ENCODE data around the gene HOXA4. TPM values are rescaled to one million over a fixed set of nuclear protein-coding genes. Genes with fewer than 3 reads are reported as not detected.

HOXA4 gene
- total RNA-seq, 2 experiments from 2014 or later: not detected

- TF ChIP-seq, protein P1, sequence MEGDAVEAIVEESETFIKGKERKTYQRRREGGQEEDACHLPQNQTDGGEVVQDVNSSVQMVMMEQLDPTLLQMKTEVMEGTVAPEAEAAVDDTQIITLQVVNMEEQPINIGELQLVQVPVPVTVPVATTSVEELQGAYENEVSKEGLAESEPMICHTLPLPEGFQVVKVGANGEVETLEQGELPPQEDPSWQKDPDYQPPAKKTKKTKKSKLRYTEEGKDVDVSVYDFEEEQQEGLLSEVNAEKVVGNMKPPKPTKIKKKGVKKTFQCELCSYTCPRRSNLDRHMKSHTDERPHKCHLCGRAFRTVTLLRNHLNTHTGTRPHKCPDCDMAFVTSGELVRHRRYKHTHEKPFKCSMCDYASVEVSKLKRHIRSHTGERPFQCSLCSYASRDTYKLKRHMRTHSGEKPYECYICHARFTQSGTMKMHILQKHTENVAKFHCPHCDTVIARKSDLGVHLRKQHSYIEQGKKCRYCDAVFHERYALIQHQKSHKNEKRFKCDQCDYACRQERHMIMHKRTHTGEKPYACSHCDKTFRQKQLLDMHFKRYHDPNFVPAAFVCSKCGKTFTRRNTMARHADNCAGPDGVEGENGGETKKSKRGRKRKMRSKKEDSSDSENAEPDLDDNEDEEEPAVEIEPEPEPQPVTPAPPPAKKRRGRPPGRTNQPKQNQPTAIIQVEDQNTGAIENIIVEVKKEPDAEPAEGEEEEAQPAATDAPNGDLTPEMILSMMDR (IDR thresholded peaks at IDR 0.05): no peak
- Histone ChIP-seq H3K4me3 (ENCODE audit: low read length) (no peak overlapping the region), H3K27me3 (ENCODE audit: control insufficient read depth in 1 of 2, insufficient read depth in 2 of 2, low read length in 2 of 2) (peaks cover 68 to 78% of the 10 kb centered on the region in 2 experiments), H3K27ac (ENCODE audit: low read depth in 1 of 2, low read length in 2 of 2) (no peak overlapping the region), H3K4me1 (ENCODE audit: insufficient read depth, low read length) (peaks cover 51% of the 10 kb centered on the region), H3K36me3 (ENCODE audit: insufficient read depth, low read length) (no peaks in the 10 kb centered on the region), H3K9me3 (ENCODE audit: control insufficient read depth in 1 of 2, insufficient read depth in 1 of 2, low read length in 2 of 2) (peaks cover 0 to 21% of the 10 kb centered on the region in 2 experiments)
- peaks cover 34% of the 10 kb centered on the region for H3K4me1 Mint-ChIP-seq (ENCODE audit: low read depth)
- no peak for DNase-seq
- H3K27me3 Mint-ChIP-seq: peaks cover 91% of the 10 kb centered on the region
- no peaks in the 10 kb centered on the region for H3K9me3 Mint-ChIP-seq
- POLR2A ChIA-PET: no interaction called here
- intact Hi-C loops (cut with DNase I, micrococcal nuclease): loop anchor here in 1 of 2 experiments (10.0 kb wide), 2 partner anchors 235 to 1245 kb away; partner anchors contain the start of gene SKAP2
- no peak for ATAC-seq (ENCODE audit: poor library complexity)
- no peak overlapping the region for H3K4me3 Mint-ChIP-seq
- CTCF ChIA-PET: no interaction called here
- H3K27ac Mint-ChIP-seq: no peak overlapping the region
- no peaks in the 10 kb centered on the region for H3K36me3 Mint-ChIP-seq (ENCODE audit: low read depth)
These were observed 30.8 kb downstream of the HOXA4 start for GRCh38 chr7:27099453-27100370.

DNA sequence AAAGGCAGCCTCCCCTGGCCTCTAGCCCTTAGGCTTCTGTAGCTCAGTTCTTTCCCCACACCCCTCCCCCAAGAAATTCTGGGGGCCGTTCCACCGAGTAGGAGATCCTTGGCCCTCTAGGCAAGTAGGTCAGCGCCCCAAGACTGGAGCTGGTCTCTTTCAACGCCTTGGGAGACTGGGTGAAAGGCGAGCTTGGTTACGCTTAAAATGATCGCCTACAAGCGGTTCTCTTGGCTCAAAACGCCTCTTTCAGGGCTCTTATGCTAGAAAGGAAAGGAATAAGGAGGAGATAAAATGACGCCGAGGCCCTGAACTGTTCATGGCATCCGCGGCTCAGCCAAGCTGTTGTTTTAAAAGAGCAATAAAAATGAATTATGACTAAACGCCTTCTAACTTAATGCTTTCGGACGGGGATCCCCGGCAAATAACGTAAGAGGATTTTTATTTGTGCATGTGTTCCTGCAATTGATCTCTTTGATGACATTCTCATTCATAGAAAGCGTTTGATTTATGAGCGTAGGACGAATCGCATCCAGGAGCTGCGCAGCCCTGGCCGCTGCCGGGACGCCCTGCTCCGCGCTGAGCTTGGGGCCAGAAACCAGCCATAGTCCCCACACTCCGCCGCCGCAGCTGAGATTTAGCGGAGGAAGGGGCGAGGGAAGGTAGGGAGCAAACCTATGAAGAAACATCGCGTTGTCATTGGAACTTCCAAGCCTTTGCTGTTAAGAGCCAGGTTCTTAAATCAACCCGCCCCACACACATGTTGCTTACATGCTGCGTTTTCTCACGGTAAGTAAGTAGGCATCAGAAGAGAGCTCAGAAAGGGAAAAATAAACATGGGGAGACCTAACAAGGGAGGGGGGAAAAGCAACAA is 31.7 kb downstream of the HOXA4 start:
- H3K4me3 Mint-ChIP-seq: peak overlapping the region; percentile 13
- peaks cover 0 to 25% of the 10 kb centered on the region in 2 experiments for H3K9me3 ChIP-seq (ENCODE audit: control insufficient read depth in 1 of 2, insufficient read depth in 1 of 2, low read length in 2 of 2)
- no peaks in the 10 kb centered on the region for H3K36me3 ChIP-seq (ENCODE audit: insufficient read depth, low read length)
- intact Hi-C loops (cut with DNase I, micrococcal nuclease): loop anchor here in 1 of 2 experiments (10.0 kb wide), 2 partner anchors 234 to 1244 kb away; partner anchors contain the start of gene SKAP2
- H3K36me3 Mint-ChIP-seq (ENCODE audit: low read depth): no peaks in the 10 kb centered on the region
- no peaks in the 10 kb centered on the region for H3K9me3 Mint-ChIP-seq
- no peak for DNase-seq
- H3K27ac Mint-ChIP-seq: no peak overlapping the region
- no peak for ATAC-seq (ENCODE audit: poor library complexity)
- peaks cover 68 to 78% of the 10 kb centered on the region in 2 experiments for H3K27me3 ChIP-seq (ENCODE audit: control insufficient read depth in 1 of 2, insufficient read depth in 2 of 2, low read length in 2 of 2)
- peaks cover 91% of the 10 kb centered on the region for H3K27me3 Mint-ChIP-seq
- POLR2A ChIA-PET: no interaction called here
- TF ChIP-seq, protein P1 (IDR thresholded peaks at IDR 0.05): no peak
- no peak overlapping the region for H3K27ac ChIP-seq (ENCODE audit: low read depth in 1 of 2, low read length in 2 of 2)
- H3K4me1 Mint-ChIP-seq (ENCODE audit: low read depth): peaks cover 38% of the 10 kb centered on the region
- CTCF ChIA-PET: no interaction called here
- peaks cover 56% of the 10 kb centered on the region for H3K4me1 ChIP-seq (ENCODE audit: insufficient read depth, low read length)
- no peak overlapping the region for H3K4me3 ChIP-seq (ENCODE audit: low read length)

All from CD4-positive, alpha-beta T cell (primary cell).